MM.1S (cell line): ENCODE results near the gene TNK2.

Experiments used
- DNase-seq: peaks from one replicate; pipeline ENCODE4 v3.0.0-alpha.2; 2015
- H2AFZ ChIP-seq: fragments of 300-600 bp; sonication (generic); 2 replicates; pipeline ENCODE4 v1.6.0; 2016; ENCODE audit warnings: antibody characterized with exemption, low read length
- H3F3A ChIP-seq: fragments of 300-600 bp; sonication (generic); 2 replicates; pipeline ENCODE4 v1.6.1; 2016; ENCODE audit warnings: mild to moderate bottlenecking, antibody characterized with exemption, low read length, moderate library complexity, mixed read lengths; ENCODE audit not compliant: insufficient read depth
- H3K27ac ChIP-seq: fragments of 300-600 bp; sonication (generic); 2 replicates; pipeline ENCODE4 v1.5.1; 2016; ENCODE audit warnings: mild to moderate bottlenecking, low read length
- H3K27me3 ChIP-seq: fragments of 300-600 bp; sonication (generic); replicated peaks from 2 replicates; pipeline ENCODE4 v1.6.0; 2016; ENCODE audit warnings: low read length; ENCODE audit not compliant: insufficient read depth
- H3K36me3 ChIP-seq: fragments of 300-600 bp; sonication (generic); replicated peaks from 2 replicates; pipeline ENCODE4 v1.6.1; 2016; ENCODE audit warnings: mild to moderate bottlenecking, low read length, mixed read lengths; ENCODE audit not compliant: insufficient read depth
- H3K4me1 ChIP-seq: fragments of 300-600 bp; sonication (generic); 2 replicates; pipeline ENCODE4 v1.6.1; 2016; ENCODE audit warnings: low read length, mixed read lengths
- H3K4me2 ChIP-seq: fragments of 300-600 bp; sonication (generic); 2 replicates; pipeline ENCODE4 v1.6.0; 2016; ENCODE audit warnings: low read depth, low read length
- H3K4me3 ChIP-seq: fragments of 300-600 bp; sonication (generic); 2 replicates; pipeline ENCODE4 v1.5.1; 2016; ENCODE audit warnings: low read length, mixed read lengths
- H3K79me2 ChIP-seq: fragments of 300-600 bp; sonication (generic); 2 replicates; pipeline ENCODE4 v1.6.1; 2016; ENCODE audit warnings: mixed run types, low read length, mixed read lengths
- H3K9ac ChIP-seq: fragments of 300-600 bp; sonication (generic); 2 replicates; pipeline ENCODE4 v1.6.1; 2016; ENCODE audit warnings: low read length, mixed read lengths
- H3K9me2 ChIP-seq: fragments of 300-600 bp; sonication (generic); replicated peaks from 2 replicates; pipeline ENCODE4 v1.6.1; 2016; ENCODE audit warnings: mild to moderate bottlenecking, low read length, mixed read lengths; ENCODE audit not compliant: insufficient read depth
- H3K9me3 ChIP-seq: fragments of 300-600 bp; sonication (generic); replicated peaks from 2 replicates; pipeline ENCODE4 v1.6.1; 2016; ENCODE audit warnings: mild to moderate bottlenecking, low read length, mixed read lengths; ENCODE audit not compliant: insufficient read depth
- H4K20me1 ChIP-seq: fragments of 300-600 bp; sonication (generic); 2 replicates; pipeline ENCODE4 v1.6.1; 2016; ENCODE audit warnings: mild to moderate bottlenecking, low read length, moderate library complexity, mixed read lengths; ENCODE audit not compliant: insufficient read depth
- EZH2 ChIP-seq: fragments of 300-600 bp; sonication (generic); optimal IDR thresholded peaks from 2 replicates; pipeline ENCODE3; 2017; ENCODE audit warnings: low read depth, mild to moderate bottlenecking, antibody characterized with exemption, low read length, mixed read lengths
- EZH2phosphoT487 ChIP-seq: fragments of 300-600 bp; sonication (generic); IDR thresholded peaks from 2 replicates; pipeline ENCODE4 v1.6.1; 2018; ENCODE audit warnings: antibody characterized with exemption, low read length
- TF ChIP-seq, protein P1 (sequence below): fragments of 300-600 bp; sonication (generic); IDR thresholded peaks from 2 replicates; pipeline ENCODE4 v1.5.1; 2016; ENCODE audit warnings: antibody characterized with exemption, low read length, mixed read lengths

The TNK2 gene

DNA sequence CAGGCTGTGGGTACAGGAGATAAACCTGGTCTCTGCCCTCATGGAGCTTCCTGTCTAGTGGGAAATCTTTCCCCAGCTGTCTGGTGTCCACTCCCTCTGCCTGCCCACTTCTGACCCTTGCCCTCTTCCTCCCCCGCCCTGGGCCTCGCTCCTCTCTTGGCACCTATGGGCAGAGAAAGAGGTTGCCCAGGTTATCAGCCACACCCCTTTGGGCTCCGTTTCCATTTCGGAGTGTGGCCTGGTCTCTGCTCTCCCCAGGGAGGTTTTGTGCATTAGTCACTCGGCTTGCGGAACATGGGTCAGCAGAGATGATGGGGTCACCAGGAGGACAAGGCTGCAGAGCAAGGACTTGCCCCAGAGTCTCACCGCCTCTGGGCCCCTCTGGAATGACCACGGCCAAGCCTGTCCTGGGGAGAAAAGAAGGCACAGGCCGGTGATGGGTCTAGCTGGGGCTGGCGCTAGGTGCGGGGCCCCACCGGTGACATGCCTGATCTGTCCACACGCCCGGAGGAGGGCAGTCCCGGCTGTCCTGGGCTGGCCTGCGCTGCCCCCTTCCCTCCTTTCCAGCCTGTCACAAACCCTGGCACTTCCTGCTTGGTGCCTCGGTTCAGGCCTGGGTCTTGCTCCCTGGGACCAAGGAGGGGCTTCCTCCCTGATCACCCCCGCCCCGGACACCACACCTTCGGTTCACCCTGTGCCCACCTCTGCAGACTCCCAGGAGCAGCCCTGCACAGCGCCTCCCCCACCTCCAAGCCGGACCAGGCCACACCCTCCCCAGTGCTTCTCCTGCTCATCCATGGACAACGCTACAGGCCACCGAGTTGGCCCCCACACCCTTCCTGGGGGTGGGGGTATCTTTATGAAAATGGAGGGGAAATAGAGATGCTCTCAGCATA lies 61.0 kb downstream of the TNK2 start:
- Histone ChIP-seq H3F3A (no peaks in the 10 kb centered on the region), H3K9me3 (no peaks in the 10 kb centered on the region), H3K4me2 (no peak overlapping the region), H3K27me3 (peaks cover 25% of the 10 kb centered on the region), H3K4me3 (no peak overlapping the region), H3K4me1 (no peaks in the 10 kb centered on the region), H2AFZ (no peak overlapping the region), H3K36me3 (no peaks in the 10 kb centered on the region), H3K9ac (no peak overlapping the region), H4K20me1 (no peaks in the 10 kb centered on the region), H3K9me2 (no peaks in the 10 kb centered on the region), H3K27ac (no peak overlapping the region), H3K79me2 (no peaks in the 10 kb centered on the region)
- no peak for DNase-seq
- TF ChIP-seq EZH2phosphoT487: no peak

DNA sequence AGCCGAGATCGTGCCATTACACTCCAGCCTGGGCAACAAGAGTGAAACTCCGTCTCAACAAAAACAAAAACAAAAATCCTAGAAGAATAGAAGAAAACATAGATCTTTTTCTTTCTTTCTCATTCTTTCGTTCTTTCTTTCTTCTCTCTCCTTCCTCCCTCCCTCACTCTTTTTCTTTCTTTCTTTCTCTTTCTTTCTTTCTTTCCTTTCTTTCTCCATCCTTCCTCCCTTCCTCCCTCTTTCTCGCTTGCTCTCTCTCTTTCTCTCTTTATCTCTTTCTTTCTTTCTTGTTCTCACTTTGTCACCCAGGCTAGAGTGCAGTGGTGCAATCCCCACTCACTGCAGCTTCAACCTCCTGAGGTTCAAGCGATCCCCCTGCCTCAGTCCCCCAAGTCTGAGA lies 62.9 kb downstream of the TNK2 start:
- H3K27ac ChIP-seq: no peak overlapping the region
- no peaks in the 10 kb centered on the region for H3K79me2 ChIP-seq
- no peak for TF ChIP-seq EZH2
- TF ChIP-seq EZH2phosphoT487: no peak
- TF ChIP-seq, protein P1, sequence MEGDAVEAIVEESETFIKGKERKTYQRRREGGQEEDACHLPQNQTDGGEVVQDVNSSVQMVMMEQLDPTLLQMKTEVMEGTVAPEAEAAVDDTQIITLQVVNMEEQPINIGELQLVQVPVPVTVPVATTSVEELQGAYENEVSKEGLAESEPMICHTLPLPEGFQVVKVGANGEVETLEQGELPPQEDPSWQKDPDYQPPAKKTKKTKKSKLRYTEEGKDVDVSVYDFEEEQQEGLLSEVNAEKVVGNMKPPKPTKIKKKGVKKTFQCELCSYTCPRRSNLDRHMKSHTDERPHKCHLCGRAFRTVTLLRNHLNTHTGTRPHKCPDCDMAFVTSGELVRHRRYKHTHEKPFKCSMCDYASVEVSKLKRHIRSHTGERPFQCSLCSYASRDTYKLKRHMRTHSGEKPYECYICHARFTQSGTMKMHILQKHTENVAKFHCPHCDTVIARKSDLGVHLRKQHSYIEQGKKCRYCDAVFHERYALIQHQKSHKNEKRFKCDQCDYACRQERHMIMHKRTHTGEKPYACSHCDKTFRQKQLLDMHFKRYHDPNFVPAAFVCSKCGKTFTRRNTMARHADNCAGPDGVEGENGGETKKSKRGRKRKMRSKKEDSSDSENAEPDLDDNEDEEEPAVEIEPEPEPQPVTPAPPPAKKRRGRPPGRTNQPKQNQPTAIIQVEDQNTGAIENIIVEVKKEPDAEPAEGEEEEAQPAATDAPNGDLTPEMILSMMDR: no peak
- H3K9me2 ChIP-seq: no peaks in the 10 kb centered on the region
- no peak overlapping the region for H3K4me2 ChIP-seq
- H3K4me1 ChIP-seq: no peaks in the 10 kb centered on the region
- peaks cover 25% of the 10 kb centered on the region for H3K27me3 ChIP-seq
- no peak for DNase-seq
- H3K9ac ChIP-seq: no peak overlapping the region
- H2AFZ ChIP-seq: no peak overlapping the region
- H3F3A ChIP-seq: no peaks in the 10 kb centered on the region
- H3K9me3 ChIP-seq: no peaks in the 10 kb centered on the region
- no peaks in the 10 kb centered on the region for H4K20me1 ChIP-seq
- H3K4me3 ChIP-seq: no peak overlapping the region
- H3K36me3 ChIP-seq: no peaks in the 10 kb centered on the region

DNA sequence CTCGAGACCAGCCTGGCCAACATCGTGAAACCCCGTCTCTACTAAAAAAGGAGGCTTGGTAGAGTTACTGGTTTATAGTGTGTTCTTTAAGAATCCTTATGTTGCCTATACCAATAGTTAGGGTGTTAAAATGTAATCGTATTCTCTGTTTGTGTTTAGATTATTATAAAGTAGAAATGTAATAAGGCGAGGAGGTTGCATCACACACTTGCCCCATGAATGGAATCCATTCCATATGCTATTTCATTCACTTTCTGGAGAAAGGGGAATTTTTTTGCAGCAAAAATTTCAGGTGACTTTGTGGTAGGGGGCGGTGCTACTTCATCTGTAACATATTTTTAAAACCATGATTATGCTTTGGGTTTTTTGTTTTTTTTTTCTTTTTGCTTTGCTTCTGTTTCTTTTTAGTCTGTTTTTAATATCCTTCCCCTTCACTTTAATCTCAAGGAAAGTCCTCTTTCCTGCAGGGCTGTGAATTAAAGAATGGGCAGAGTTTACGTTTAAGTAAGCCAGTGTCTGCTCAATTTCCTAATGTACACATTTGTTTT lies 63.6 kb downstream of the TNK2 start:
- no peaks in the 10 kb centered on the region for H3F3A ChIP-seq
- H3K36me3 ChIP-seq: no peaks in the 10 kb centered on the region
- no peak overlapping the region for H2AFZ ChIP-seq
- H3K4me3 ChIP-seq: no peak overlapping the region
- no peak overlapping the region for H3K9ac ChIP-seq
- H3K9me3 ChIP-seq: no peaks in the 10 kb centered on the region
- peaks cover 26% of the 10 kb centered on the region for H3K27me3 ChIP-seq
- DNase-seq: no peak
- H3K4me1 ChIP-seq: no peaks in the 10 kb centered on the region
- no peaks in the 10 kb centered on the region for H4K20me1 ChIP-seq
- H3K27ac ChIP-seq: no peak overlapping the region
- no peaks in the 10 kb centered on the region for H3K79me2 ChIP-seq
- H3K4me2 ChIP-seq: no peak overlapping the region
- no peaks in the 10 kb centered on the region for H3K9me2 ChIP-seq
- no peak for TF ChIP-seq EZH2
- TF ChIP-seq, protein P1: no peak
- no peak for TF ChIP-seq EZH2phosphoT487
